Measurements from ENCODE around the gene UGT1A5. TPM values are rescaled to one million over a fixed set of nuclear protein-coding genes. Genes with fewer than 3 reads are reported as not detected.

The UGT1A5 gene
- total and polyA plus RNA-seq, 8 donors = not detected

GRCh38 chr2:233778030-233778429, 65.3 kb downstream of the UGT1A5 start, which contains the start of gene MROH2A:
TSS of gene MROH2A (plus strand) at chr2:233778330. CDS start at chr2:233779359, 1,029 bp downstream.
- DNase-seq = no peak
- Histone ChIP-seq H3K36me3 (no peaks in the 10 kb centered on the region), H3K27ac (no peak within 1 kb of the TSS), H3K4me1 (no peaks in the 10 kb centered on the region), H3K4me3 (no peak within 1 kb of the TSS), H3K27me3 (no peaks in the 10 kb centered on the region), H3K9me3 (no peaks in the 10 kb centered on the region)
- no peak for FAIRE-seq
- TF ChIP-seq, protein P1, sequence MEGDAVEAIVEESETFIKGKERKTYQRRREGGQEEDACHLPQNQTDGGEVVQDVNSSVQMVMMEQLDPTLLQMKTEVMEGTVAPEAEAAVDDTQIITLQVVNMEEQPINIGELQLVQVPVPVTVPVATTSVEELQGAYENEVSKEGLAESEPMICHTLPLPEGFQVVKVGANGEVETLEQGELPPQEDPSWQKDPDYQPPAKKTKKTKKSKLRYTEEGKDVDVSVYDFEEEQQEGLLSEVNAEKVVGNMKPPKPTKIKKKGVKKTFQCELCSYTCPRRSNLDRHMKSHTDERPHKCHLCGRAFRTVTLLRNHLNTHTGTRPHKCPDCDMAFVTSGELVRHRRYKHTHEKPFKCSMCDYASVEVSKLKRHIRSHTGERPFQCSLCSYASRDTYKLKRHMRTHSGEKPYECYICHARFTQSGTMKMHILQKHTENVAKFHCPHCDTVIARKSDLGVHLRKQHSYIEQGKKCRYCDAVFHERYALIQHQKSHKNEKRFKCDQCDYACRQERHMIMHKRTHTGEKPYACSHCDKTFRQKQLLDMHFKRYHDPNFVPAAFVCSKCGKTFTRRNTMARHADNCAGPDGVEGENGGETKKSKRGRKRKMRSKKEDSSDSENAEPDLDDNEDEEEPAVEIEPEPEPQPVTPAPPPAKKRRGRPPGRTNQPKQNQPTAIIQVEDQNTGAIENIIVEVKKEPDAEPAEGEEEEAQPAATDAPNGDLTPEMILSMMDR (IDR thresholded peaks at IDR 0.05) = no peak
- WGBS, 2 donors = 52 to 56% methylated on average over 2 of the region's 2 CpGs
- no peak for ATAC-seq
- intact Hi-C loops (cut with DNase I) = no loop called here

GRCh38 chr2:233779722-233780121, 67.0 kb downstream of the UGT1A5 start:
- no peaks in the 10 kb centered on the region for H3K36me3 ChIP-seq
- FAIRE-seq = no peak
- H3K4me1 ChIP-seq = no peaks in the 10 kb centered on the region
- intact Hi-C loops (cut with DNase I) = no loop called here
- no peaks in the 10 kb centered on the region for H3K9me3 ChIP-seq
- no peak for DNase-seq
- no peak overlapping the region for H3K27ac ChIP-seq
- TF ChIP-seq, protein P1 (IDR thresholded peaks at IDR 0.05) = no peak
- H3K27me3 ChIP-seq = no peaks in the 10 kb centered on the region
- ATAC-seq = no peak
- 72 to 81% methylated on average over 4 of the region's 4 CpGs for WGBS, 2 donors
- H3K4me3 ChIP-seq = no peak overlapping the region

DNA sequence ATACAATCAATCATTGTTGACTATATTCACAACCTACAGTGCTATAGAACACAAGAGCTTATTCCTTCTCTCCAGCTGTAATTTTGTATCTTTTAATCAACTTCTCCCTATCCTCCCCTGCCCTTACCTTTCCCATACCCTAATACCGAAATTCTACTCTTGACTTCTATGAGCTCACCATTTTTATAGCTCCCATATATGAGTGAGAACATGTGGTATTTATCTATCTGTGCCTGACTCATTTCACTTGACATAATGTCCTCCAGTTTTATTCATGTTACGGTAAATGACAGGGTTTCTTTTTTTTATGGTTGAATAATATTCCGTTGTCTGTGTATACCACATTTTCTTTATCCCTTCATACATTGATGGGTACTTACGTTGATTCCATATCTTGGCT, 68.1 kb downstream of the UGT1A5 start:
- intact Hi-C loops (cut with DNase I) = no loop called here
- Histone ChIP-seq H3K36me3 (no peaks in the 10 kb centered on the region), H3K27me3 (no peaks in the 10 kb centered on the region), H3K4me3 (no peak overlapping the region), H3K4me1 (no peaks in the 10 kb centered on the region), H3K27ac (no peak overlapping the region), H3K9me3 (no peaks in the 10 kb centered on the region)
- TF ChIP-seq, protein P1 (IDR thresholded peaks at IDR 0.05) = no peak
- 71 to 83% methylated on average over 4 of the region's 4 CpGs for WGBS, 2 donors
- FAIRE-seq = no peak
- no peak for DNase-seq
- ATAC-seq = no peak

DNA sequence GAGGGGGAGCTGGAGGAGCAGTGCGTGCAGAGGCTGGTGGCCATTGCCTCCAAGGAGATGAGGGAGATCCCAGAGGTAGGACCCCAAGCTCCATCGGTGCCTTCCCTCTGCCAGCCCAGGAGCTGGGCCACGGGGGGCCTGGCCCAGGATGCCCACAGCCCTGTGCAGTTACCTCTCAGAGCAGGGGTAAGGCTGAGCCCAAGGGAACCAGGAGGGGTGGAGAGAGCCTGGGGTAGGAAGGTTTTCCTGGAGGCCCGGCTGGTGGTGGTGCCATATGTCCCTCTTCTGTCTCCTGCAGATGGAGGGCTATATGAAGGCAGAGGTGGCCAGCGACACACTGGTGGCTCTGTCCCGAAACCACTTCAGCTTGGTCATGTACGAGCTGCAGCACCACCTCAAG, 76.8 kb downstream of the UGT1A5 start:
- no peaks in the 10 kb centered on the region for H3K36me3 ChIP-seq
- H3K4me3 ChIP-seq = no peak overlapping the region
- H3K4me1 ChIP-seq = no peaks in the 10 kb centered on the region
- DNase-seq = no peak
- FAIRE-seq = no peak
- ATAC-seq = no peak
- TF ChIP-seq, protein P1 (IDR thresholded peaks at IDR 0.05) = no peak
- intact Hi-C loops (cut with DNase I) = no loop called here
- 85 to 89% methylated on average over 7 of the region's 7 CpGs for WGBS, 2 donors
- no peak overlapping the region for H3K27ac ChIP-seq
- H3K9me3 ChIP-seq = no peaks in the 10 kb centered on the region
- H3K27me3 ChIP-seq = no peaks in the 10 kb centered on the region

- 68 to 72% methylated on average over 18 of the region's 18 CpGs for whole genome bisulfite sequencing, 2 donors
- DNase-seq (no peak), FAIRE-seq (no peak), ATAC-seq (no peak)
- H3K9me3 ChIP-seq = no peaks in the 10 kb centered on the region
- H3K4me1 ChIP-seq = no peaks in the 10 kb centered on the region
- H3K4me3 ChIP-seq = no peak overlapping the region
- intact Hi-C loops (cut with DNase I) = no loop called here
- TF ChIP-seq, protein P1 (IDR thresholded peaks at IDR 0.05) = no peak
- H3K27ac ChIP-seq = no peak overlapping the region
- H3K27me3 ChIP-seq = no peaks in the 10 kb centered on the region
- no peaks in the 10 kb centered on the region for H3K36me3 ChIP-seq
Measured at GRCh38 chr2:233791151-233791882, 78.6 kb downstream of the UGT1A5 start.

Measured in pancreas (tissue), 10 donors.